BJ (cell line): ENCODE measurements around the gene S100A6. TPM values are rescaled to one million over a fixed set of nuclear protein-coding genes. Genes with fewer than 3 reads are reported as not detected.

Experiments
- CTCF ChIA-PET: fragments of 350-600 bp; formaldehyde crosslinking; extraction: SDS; loops from one replicate; lab custom pipeline; 2021; ENCODE audit warnings: antibody characterized with exemption, inconsistent platforms; lab: Yijun Ruan, JAX
- POLR2A ChIA-PET: fragments of 300-600 bp; sonication (Branson Sonifier 250); formaldehyde crosslinking; extraction: SDS; loops from one replicate; lab custom pipeline; 2021; ENCODE audit warnings: antibody characterized with exemption; lab: Charles Lee
- DNase-seq: peaks from one replicate; pipeline ENCODE4 v3.0.0-alpha.2; 2011; ENCODE audit warnings: low read depth
- H3K27me3 ChIP-seq: 2 replicates; pipeline ENCODE4 v1.6.0; 2011; ENCODE audit warnings: low read length; ENCODE audit not compliant: control insufficient read depth, insufficient read depth
- H3K36me3 ChIP-seq: 2 replicates; pipeline ENCODE4 v1.5.1; 2011; ENCODE audit warnings: low read length; ENCODE audit not compliant: control insufficient read depth, insufficient read depth
- H3K4me3 ChIP-seq: 2 replicates; pipeline ENCODE4 v1.5.1; 2011; ENCODE audit warnings: low read depth, mild to moderate bottlenecking, control low read depth, low read length
- CTCF ChIP-seq: IDR thresholded peaks from 2 replicates; pipeline ENCODE4 v1.5.1; 2011; ENCODE audit warnings: low read depth, mild to moderate bottlenecking, control low read depth, inconsistent platforms, low read length, moderate library complexity; ENCODE audit not compliant: insufficient read depth
- polyA plus RNA-seq: library from polyadenylated mRNA; depleted of rRNA; stranded (reverse); fragments of >200 nt; gene quantifications from 2 replicates; pipeline ENCODE4 v1.2.3, GENCODE V29; 2011

The S100A6 gene
- polyA plus RNA-seq, 1 experiment: 1,308 TPM

DNA sequence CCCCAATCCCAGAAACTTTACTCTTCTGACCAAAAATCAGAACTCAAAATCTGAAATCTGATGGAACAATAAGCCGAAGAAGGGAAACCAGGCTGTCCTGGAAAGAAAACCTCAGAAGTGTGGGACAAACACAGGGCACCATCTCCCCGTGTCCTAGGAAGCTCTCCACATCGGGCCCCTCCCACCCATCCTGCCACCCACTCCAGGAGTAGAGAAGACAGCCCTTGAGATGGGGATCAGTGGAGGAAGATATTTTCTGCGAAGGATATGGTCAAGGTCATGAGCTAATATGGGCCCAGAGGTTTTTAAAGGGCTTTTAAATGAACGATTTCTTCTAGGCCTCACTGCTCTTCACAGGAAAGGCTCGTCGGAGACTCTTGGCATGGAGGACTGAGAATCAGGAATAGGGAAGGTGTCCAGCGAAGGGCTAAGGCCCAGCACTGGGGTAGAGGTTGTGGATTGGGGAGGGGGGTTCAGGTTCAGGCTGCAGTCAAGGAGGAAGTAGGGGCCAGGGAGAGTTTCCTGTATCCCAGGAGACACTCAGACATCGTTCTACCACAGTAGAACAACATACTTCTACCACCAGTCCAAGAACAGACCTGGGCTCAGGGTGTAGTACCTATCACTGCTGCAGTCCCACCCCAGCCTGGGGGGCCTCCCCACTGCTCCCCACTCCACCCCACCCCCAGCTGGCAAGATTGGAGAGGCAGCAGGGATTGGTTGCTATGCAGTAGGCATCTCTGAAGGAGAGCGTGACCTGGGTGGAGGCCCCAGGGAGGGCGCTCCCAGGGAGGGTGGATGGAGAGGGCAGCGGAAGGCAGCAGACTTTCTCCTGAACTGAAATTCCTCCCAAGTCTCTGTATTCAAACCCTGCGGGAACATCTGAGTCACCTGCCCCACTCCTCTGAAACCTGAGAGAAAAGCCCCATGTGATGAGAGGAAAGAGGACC is 6.1 kb upstream of the S100A6 start:
- no peak overlapping the region for H3K4me3 ChIP-seq
- CTCF ChIA-PET: interaction anchor here (1.4 to 5.4 kb wide), 4 partner anchors 9 to 31 kb away, joined by 3 to 31 read pairs (median 8); partner anchors contain the start of gene S100A2
- POLR2A ChIA-PET: interaction anchor here (0.6 kb wide), 1 partner anchor 19 kb away, joined by 3 read pairs; no protein-coding TSS in a partner anchor
- DNase-seq: no peak
- no peak for TF ChIP-seq CTCF
- H3K36me3 ChIP-seq: no peaks in the 10 kb centered on the region
- H3K27me3 ChIP-seq: no peaks in the 10 kb centered on the region

GRCh38 chr1:153540394-153541361 is 4.9 kb upstream of the S100A6 start, which contains the start of gene S100A5:
Gene S100A5, minus strand, starts transcription at chr1:153540934. Its CDS starts 743 bp downstream, at chr1:153540191.
- H3K27me3 ChIP-seq: no peaks in the 10 kb centered on the region
- ChIA-PET POLR2A (no interaction called here), CTCF (interaction anchor here (1.0 to 5.4 kb wide), 8 partner anchors 8 to 45 kb away, joined by 3 to 31 read pairs (median 5); partner anchors contain the start of gene S100A2)
- H3K36me3 ChIP-seq: no peaks in the 10 kb centered on the region
- no peak for DNase-seq
- H3K4me3 ChIP-seq: no peak within 1 kb of the TSS
- no peak for TF ChIP-seq CTCF

GRCh38 chr1:153539395-153540093 is 3.8 kb upstream of the S100A6 start:
- Histone ChIP-seq H3K36me3 (no peaks in the 10 kb centered on the region), H3K27me3 (no peaks in the 10 kb centered on the region), H3K4me3 (no peak overlapping the region)
- DNase-seq: no peak
- ChIA-PET CTCF (interaction anchor here (1.9 to 2.6 kb wide), 4 partner anchors 27 to 44 kb away, joined by 4 to 8 read pairs (median 7); partner anchors contain the start of gene S100A2), POLR2A (no interaction called here)
- TF ChIP-seq CTCF: no peak

GRCh38 chr1:153538315-153538821 is 2.6 kb upstream of the S100A6 start:
- POLR2A ChIA-PET: no interaction called here
- Histone ChIP-seq H3K36me3 (peaks cover 2% of the 10 kb centered on the region; the same call in 1 of the 2 replicates), H3K27me3 (no peaks in the 10 kb centered on the region), H3K4me3 (no peak overlapping the region)
- CTCF ChIA-PET: interaction anchor here (1.1 to 8.1 kb wide), 4 partner anchors 13 to 73 kb away, joined by 3 to 164 read pairs (median 4); no protein-coding TSS in a partner anchor
- no peak for DNase-seq
- TF ChIP-seq CTCF: no peak
